SHP77 treated with DMSO at 0.1 percent for 48 hours (cell line): ENCODE measurements around the gene EQTN.

ENCODE experiments used
- DNase-seq: peaks from one replicate; lab custom pipeline; 2025; lab: John Stamatoyannopoulos, UW

The EQTN gene

DNA sequence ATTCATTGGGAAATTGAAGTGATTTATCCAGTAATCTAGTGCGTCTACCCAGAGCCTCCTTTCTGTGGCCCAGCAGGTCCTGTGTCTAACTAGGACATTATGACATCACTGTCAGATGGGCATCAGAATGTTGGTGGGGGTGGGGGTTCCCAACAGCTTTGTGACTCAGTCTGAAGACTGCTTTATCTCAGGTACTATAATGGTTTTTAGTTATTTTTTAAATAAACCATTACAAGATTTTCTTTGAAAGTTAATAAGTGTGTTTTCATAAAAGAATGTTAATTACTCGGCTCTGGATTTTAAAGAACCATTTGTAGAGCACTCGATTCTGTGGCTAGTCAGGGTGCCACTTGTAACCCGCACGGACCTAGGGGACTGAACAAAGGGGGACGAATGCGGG is at the start of gene EQTN:
Gene EQTN (minus strand): TSS at position 101 of the 400 bp plus-strand sequence. CDS start 95 bp downstream, at position 6.
- no peak for DNase-seq

- no peak for DNase-seq
Observed at GRCh38 chr9:27344776-27345175, 47.8 kb upstream of the EQTN start.

DNA sequence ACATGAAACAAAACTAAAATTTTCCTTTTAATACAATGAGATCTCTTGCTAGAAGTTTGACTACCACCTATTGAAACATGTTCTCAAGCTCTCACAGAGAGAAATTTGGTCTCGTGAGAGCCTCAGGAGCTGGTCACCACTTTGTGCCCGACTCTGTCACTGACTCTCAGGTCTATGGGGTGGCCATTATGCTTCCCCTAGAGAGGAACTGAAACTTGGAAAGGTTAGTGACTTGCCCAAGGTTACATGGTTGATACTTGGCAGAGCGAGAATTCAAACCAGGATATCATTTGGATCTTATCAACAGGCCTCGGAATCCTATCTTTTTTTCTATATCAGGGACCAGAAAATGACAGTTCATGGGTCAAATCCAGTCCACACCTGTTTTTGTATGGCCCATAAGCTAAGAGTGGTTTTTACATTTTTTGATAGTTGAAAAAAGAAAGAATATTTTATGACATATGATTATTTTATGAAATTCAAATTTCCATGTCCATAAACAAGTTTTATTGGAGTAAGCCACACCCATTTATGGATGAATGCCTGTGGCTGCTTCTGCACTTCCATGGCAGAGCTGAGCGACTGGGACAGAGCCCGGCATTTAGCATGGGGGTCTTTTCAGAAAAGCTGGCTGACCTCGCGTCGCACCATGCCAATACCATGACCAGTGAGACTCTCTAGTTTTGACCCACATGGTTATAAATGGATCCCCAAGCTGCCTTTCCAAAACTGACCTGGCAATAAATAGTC is 44.8 kb upstream of the EQTN start:
- no peak for DNase-seq

DNA sequence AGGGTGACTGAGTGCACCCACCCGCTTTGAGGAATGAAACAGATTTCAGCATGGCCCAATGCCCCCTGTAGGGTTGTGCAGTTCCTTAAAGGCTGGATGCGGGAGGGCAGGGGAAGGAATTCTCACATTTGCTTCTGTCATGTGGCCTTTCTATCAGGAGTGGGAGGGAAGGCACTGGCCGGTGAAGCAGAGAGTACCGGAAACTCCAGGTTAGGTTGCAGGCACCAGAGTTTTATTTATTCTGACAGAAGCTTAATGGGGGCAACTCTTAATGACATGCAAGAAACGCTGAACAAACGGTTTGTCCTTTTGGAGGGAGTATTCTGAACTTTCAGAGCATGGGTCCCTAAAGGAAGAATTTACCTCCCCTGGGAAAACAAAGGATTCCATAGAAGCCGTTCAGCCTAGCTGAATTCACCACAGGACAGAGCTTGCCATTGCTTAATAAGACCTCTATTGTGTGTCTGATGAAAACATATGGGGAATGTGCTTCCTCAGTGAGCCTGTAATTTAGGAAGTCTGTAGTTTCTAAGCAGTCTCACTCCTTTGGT is 44.1 kb upstream of the EQTN start:
- no peak for DNase-seq

DNA sequence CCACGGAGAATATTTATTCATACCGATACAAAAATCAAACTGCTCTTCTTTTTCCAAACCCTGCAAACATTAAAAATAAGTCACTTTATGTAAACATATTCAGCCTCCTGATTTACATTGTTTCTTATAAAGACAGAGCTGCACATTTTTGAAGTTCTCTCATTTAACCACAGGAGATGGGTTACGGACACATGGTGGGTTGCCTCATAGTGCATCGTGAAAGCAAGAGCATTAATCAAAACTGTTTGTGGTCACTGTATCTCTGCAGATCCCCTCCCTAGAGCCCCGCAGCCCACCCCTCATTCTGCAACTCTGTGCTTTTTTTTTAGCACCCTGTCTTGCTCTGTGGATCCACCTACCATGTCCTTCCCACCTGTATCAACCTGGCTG is 43.3 kb upstream of the EQTN start:
- DNase-seq, result no peak

DNA sequence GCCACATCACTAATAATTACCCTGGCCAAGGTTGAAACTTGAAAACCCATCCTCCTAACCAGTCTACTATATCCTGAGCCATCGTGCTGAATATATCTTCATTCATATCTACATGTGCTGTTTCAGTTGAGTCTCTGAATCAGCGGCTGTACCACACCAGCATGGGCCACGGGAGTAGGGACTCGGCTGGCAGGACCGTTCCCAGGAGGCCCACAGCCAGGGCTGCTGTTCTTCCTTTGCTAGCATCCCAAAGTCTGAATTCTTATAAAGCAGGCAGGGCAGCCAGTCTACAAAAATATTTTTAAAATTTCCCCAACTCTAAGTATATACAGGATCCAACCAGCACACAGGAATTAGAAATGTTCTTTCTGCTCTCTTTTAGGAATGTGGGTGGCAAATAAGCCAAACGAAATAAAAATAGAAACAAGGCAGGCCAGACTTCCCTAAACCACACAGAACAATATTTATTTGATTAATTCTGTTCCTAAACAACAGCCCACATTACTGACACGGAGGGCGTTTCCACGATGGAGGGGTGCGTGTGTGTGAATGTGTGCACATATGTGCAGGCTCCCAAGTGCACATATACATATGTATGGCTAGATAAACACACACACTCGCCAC is 42.8 kb upstream of the EQTN start:
- no peak for DNase-seq

DNA sequence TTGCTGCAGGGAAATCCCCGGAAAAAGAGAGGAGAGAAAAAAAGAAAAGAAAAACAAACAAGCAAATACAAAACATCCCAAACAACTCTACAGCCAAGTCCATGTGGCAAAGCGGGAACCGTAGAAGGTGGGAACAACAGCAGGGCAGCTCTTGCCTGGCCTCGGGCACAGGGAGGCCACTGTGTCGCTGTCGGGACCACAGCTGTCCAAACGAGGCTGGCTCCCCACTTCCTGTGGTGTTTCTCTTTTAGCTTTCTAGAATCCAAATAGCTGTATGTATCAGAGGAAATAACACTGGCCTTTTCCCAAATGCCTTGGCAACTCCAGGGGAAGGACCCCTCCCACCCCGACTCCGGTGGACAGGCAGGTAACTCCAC is 41.6 kb upstream of the EQTN start:
- no peak for DNase-seq

- DNase-seq, result no peak
Observed at GRCh38 chr9:27337833-27338526, 41.0 kb upstream of the EQTN start.

DNA sequence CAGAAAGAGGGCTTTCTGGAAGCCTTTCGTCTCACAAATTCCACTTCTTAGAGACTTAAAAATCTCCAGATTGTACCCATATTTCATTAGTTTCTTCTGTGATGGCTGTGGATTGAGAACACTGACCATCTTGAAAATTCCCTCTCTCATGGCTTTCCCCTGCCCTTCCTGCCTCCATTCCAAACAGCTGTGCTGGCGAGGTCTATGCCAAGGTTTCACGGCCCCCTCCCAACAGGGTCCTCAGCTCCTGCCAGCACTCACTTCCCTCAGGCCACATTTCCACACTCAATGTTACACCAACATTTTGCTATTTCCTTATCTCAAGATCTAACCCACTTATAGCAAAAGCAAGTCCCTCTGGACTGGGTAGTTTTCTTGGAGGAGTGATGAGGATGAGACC is 40.3 kb upstream of the EQTN start:
- no peak for DNase-seq

DNA sequence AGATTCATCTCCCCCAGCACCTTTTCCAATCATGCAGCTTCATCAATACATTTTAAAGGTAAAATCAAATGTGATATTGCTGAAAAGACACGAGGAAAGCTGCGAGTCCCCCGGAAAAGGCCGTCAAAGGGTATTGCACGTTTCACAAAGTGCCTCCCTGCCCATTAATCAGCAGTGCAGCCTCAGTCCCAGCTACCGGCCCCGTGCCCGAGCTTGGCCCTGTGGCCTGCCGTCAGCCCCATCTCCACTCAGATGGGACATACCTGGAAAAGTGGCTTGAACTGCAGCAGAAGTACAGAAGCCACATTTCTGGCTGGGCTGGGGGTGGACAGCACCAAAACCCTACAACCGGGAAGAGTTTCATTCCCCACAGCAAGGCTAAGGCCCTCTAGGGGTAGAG is 39.9 kb upstream of the EQTN start:
- no peak for DNase-seq

DNA sequence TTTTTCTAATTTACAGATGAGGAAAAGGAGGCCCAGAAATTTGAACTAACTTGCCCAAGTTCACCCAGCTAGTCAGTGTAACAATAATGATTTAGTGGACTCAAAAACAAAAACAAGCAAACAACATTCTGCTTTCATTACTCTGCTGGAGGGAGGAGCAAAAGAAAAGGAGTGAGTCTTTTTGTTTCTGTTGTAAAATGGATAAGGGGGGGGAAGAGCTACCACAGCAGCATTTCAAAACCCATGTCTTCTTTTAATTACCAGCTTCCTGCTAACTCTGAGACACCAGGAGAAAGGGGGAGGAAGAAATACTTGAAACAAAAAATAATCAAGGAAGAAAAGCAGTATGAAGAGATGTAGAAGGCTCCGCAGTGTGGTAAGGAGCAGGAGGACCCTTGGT is 39.2 kb upstream of the EQTN start:
- no peak for DNase-seq

DNA sequence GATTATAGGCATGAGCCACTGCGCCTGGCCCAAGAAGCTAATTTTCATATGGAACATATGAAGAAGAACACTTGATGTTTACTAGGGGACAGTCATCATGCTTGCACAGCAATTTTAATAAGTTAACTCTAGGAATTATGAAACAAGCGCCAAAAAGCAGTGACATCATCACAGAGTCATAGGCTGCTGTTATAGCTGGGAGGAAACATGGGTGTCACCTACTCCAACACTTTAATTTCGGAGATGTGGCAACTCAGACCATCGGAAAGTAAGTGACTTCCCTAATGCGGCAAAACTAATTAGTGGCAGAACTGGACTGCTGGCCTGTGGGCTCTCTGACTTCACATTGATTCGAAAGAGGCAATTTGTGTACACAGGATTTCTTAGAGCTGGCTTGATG is 38.1 kb upstream of the EQTN start:
- DNase-seq, result no peak

DNA sequence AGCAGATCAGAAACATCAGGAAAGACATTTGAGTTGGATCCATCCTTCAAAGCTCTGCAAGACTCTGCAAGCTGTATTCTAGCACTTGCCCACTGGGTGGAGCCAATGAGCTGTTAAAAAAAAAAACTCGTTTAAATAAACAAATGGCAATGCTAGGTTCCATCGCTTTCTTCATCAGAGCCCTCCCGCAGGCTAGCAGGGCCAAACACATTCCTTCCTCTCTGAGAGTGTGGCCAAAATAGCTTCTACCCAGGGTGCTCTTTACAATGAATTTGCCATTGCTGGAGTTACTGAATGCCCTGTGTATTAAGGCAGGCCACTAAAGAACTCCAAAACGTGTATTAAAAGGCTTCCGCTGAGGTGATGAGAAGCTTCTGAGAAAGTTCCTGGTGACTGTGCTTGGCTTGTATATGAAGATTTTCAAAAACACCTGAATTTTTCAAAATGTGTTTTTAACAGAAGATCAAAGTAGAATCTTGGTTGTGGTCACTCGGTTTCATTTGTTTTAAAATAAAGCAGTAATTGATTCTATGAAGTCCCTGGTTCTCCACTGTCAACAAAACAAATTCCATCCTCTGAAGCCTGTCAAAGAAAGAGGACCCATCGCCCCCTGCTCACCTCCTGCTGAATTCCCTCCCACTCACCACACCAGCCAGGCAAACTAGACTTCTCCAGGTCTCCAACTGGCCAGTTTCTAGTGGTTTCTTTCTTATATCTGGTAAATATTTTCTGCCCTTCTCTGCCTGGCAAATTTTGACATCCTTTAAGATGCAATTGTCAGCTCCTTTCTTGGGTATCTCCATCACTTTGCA is 36.5 kb upstream of the EQTN start:
- DNase-seq, result peak; percentile 67

DNA sequence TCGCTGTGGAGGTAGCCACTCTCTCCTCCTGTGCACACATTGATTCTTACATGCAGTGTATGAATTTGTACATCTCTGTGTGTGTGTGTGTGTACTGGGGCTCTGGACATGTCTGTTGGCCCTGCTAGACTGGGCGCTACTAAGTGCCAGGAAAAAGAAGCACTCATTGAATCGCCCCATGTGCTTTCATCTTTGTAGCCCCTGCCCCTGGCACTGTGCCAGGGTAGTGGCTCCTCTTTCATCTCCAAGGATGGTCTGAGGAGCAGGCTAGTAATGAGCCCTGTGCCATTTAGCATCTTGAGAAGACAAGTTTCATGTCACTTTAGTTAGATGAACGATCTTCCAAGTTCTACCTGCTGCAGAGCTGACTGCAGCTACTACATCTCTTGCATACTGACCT is 34.4 kb upstream of the EQTN start:
- DNase-seq, result no peak

DNA sequence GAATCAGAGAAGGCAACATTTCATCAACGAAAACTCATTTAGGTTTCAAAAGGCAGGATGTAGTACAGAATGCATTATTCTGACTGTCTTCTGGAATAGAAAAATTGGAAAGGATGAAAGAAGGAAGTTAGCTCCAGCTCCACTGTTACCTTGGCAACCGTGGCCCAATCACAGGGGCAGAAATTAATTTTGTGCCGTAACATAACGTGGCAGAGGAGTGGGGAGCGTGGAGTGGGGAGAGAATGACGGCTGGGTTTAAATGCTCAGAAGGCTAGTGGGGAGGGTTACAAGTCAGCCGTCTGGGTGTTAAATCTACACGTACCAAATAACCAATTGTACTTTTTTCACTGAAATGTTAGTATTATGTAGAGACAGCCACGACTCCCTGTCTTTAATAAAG is 32.3 kb upstream of the EQTN start:
- no peak for DNase-seq

- no peak for DNase-seq
Observed at GRCh38 chr9:27328483-27328882, 31.5 kb upstream of the EQTN start.

DNA sequence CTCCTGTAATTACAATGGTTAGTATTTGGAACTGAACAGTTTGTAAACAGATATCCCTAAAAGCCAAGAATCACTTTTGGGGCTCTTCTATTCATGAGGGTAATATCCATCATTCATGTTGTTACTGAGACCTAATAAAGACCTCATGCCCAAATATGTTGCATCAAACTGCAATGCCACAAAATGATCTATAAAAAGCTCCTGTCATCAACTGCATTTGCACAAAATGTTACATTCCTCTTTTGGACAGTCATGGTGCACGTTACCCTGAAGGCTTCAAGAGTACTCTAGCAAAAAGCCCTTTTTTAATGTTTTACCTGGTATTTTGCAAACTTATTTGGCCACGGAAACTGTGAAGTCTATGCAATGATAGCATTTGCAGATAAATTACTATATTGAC is 14.2 kb upstream of the EQTN start:
- DNase-seq, result no peak

DNA sequence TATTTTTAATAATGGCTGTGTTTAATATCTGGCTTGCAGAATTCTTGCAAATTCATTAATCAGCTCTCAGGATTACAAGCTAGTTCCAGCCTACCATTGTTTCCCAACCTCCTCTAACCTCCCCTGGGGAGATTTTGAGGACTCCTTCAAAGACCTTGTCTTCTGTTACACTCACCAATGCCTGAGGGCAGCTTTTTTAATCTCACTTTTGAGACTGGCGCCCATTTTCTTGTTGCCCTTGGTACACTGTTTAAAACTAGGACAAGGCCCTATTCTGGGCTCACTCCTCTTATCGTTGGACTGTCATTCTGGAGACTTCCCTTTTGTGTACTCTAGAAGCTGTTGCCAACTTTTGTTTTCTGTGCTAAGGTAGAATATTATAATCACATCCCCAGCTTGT is 13.6 kb upstream of the EQTN start:
- DNase-seq, result no peak

GRCh38 chr9:27308691-27309390 is 11.9 kb upstream of the EQTN start:
- no peak for DNase-seq

DNA sequence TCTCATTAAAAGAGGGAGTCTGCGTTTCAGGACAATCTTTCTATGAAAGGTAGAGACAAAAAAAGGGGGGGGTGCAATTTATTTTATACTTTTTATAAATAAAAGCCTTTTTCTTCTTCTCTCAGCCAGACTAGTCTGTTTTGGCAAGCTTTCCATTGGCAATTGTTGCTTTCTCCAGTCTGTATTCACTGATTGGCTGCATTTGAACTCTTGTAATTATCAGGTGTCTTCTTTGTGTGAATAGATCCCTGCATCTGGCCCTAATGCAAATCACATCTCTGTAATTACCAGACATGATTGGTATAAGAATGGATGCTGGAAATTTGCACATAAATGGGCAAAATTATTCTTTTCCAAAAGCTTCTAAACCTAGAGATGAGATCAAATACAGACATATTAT is 7.6 kb upstream of the EQTN start:
- DNase-seq, result no peak

GRCh38 chr9:27303219-27303618 is 6.3 kb upstream of the EQTN start:
- DNase-seq, result no peak

DNA sequence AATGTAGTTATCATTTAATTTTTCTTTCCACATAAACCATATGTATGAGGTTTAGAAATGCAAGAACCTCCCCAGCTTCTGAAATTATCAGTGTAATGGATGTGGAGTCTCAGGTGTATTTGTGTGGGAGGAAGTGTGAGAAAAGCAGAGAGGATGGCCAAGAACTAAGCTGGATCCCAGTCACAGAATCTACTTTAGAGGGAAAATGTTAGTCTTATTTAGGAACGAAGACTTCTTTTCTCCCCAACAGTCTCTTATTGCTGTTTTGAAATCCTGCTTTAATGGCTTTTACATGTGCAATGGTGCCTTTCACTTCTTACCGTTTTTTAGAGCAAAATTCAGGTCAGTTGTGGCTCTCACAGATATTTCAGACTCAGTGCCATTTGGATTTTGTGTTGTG is 3.0 kb downstream of the EQTN start:
- no peak for DNase-seq
